Mucosa of rectum (tissue), 2 donors: ENCODE data around the gene NME5.

ENCODE experiments used
- H3K27ac ChIP-seq, 2 donors: one replicate each; pipeline ENCODE4 v1.7.0; 2013; ENCODE audit warnings: inconsistent platforms in 2 of 2, low read depth in 2 of 2, low read length in 2 of 2
- H3K27me3 ChIP-seq, 2 donors: one replicate each; pipeline ENCODE4 v1.7.0; 2013; ENCODE audit warnings: low read length in 2 of 2; ENCODE audit not compliant: control insufficient read depth in 2 of 2, insufficient read depth in 2 of 2
- H3K36me3 ChIP-seq, 2 donors: one replicate each; pipeline ENCODE4 v1.7.0; 2013; ENCODE audit warnings: low read length in 2 of 2; ENCODE audit not compliant: control insufficient read depth in 2 of 2, insufficient read depth in 2 of 2
- H3K4me1 ChIP-seq, 2 donors: one replicate each; pipeline ENCODE4 v1.7.0; 2013; ENCODE audit warnings: low read length in 2 of 2, mild to moderate bottlenecking in 1 of 2; ENCODE audit not compliant: control insufficient read depth in 2 of 2, insufficient read depth in 2 of 2
- H3K4me3 ChIP-seq, 2 donors: one replicate each; pipeline ENCODE4 v1.7.0; 2013; ENCODE audit warnings: low read length in 2 of 2
- H3K9ac ChIP-seq, 2 donors: one replicate each; pipeline ENCODE4 v1.7.0; 2013; ENCODE audit warnings: low read length in 2 of 2, low read depth in 1 of 2, mild to moderate bottlenecking in 1 of 2
- H3K9me3 ChIP-seq, 2 donors: one replicate each; pipeline ENCODE4 v1.7.0; 2013; ENCODE audit warnings: low read length in 2 of 2; ENCODE audit not compliant: control insufficient read depth in 2 of 2
- donor health status: healthy.
- donor health status: Normal muscosa, but diverticular disease.

The NME5 gene

GRCh38 chr5:138140268-138140667 lies 1.0 kb upstream of the NME5 start:
- Histone ChIP-seq H3K27ac (no peak overlapping the region), H3K9ac (no peak overlapping the region), H3K4me1 (no peaks in the 10 kb centered on the region), H3K9me3 (no peaks in the 10 kb centered on the region), H3K27me3 (peaks cover 0 to 2% of the 10 kb centered on the region in 2 donors), H3K36me3 (no peaks in the 10 kb centered on the region), H3K4me3 (no peak overlapping the region)

DNA sequence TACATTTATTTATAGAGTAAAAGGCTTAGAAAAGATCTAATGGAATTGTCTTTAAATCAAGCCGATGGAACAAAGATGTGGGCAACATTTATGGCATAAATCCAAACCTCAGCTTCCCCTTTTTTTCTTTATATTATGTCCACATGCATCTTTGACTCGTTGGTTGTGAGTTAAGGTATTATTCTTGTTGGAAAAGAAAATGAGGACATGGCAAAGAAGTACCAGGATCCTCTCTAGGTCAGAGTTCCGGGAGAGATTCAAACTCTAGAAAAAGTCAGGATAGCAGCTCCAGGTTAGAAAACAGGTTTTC lies 508 bp upstream of the NME5 start:
- Histone ChIP-seq H3K4me1 (no peaks in the 10 kb centered on the region), H3K36me3 (no peaks in the 10 kb centered on the region), H3K27ac (no peak overlapping the region), H3K9me3 (no peaks in the 10 kb centered on the region), H3K27me3 (peaks cover 0 to 2% of the 10 kb centered on the region in 2 donors), H3K9ac (no peak overlapping the region), H3K4me3 (no peak overlapping the region)

- Histone ChIP-seq H3K36me3 (no peaks in the 10 kb centered on the region), H3K4me1 (no peaks in the 10 kb centered on the region), H3K4me3 (no peak overlapping the region), H3K9ac (no peak overlapping the region), H3K27ac (no peak overlapping the region), H3K9me3 (no peaks in the 10 kb centered on the region), H3K27me3 (no peaks in the 10 kb centered on the region)
Observed at GRCh38 chr5:138132543-138132942, 6.7 kb downstream of the NME5 start.

DNA sequence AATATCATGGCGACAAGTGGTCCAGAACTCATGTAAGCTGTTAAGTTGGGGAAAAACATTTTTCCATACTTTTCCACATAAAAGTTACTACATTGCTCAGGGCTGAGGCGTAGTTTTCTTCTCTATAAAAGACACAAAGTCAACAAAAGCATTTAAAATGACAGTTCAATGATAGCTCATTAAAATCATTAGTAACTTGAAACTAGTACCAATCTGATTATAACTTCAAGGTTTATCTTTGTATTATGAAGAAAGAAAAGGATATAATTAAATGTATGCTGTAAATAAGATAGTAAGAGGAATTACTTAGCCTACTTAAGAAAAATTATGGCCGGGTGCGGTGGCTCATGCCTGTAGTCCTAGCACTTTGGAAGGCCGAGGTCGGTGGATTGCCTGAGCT lies 9.9 kb downstream of the NME5 start:
- no peak overlapping the region for H3K27ac ChIP-seq
- no peaks in the 10 kb centered on the region for H3K27me3 ChIP-seq
- no peaks in the 10 kb centered on the region for H3K36me3 ChIP-seq
- no peak overlapping the region for H3K4me3 ChIP-seq
- H3K4me1 ChIP-seq = no peaks in the 10 kb centered on the region
- no peak overlapping the region for H3K9ac ChIP-seq
- H3K9me3 ChIP-seq = no peaks in the 10 kb centered on the region

- no peak overlapping the region for H3K9ac ChIP-seq
- no peaks in the 10 kb centered on the region for H3K9me3 ChIP-seq
- no peak overlapping the region for H3K4me3 ChIP-seq
- H3K27me3 ChIP-seq = no peaks in the 10 kb centered on the region
- no peaks in the 10 kb centered on the region for H3K4me1 ChIP-seq
- no peak overlapping the region for H3K27ac ChIP-seq
- H3K36me3 ChIP-seq = no peaks in the 10 kb centered on the region
Observed at GRCh38 chr5:138128334-138128733, 10.9 kb downstream of the NME5 start.

DNA sequence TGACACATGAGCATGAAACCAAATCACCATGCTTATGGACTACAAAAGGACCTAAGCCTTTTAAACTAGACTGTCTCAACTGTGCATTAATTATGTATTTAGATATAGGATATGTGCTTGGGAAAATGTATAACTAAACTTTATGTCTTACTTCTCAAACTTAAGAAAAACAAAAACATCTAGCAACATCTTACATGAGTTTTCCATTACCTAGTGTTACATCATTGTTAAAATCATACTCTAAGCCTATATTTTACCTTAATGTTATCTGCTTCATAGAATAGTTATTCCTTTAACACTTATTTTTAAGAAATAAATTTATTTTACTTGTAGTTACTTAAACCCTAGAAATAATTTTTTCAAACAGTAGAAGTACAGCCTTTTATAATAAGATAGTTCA lies 24.0 kb downstream of the NME5 start:
- no peak overlapping the region for H3K9ac ChIP-seq
- H3K27me3 ChIP-seq = peaks cover 0 to 3% of the 10 kb centered on the region in 2 donors
- no peaks in the 10 kb centered on the region for H3K36me3 ChIP-seq
- H3K9me3 ChIP-seq = no peaks in the 10 kb centered on the region
- no peaks in the 10 kb centered on the region for H3K4me1 ChIP-seq
- no peak overlapping the region for H3K4me3 ChIP-seq
- H3K27ac ChIP-seq = no peak overlapping the region

- H3K4me3 ChIP-seq = no peak overlapping the region
- H3K4me1 ChIP-seq = no peaks in the 10 kb centered on the region
- no peak overlapping the region for H3K9ac ChIP-seq
- H3K36me3 ChIP-seq = no peaks in the 10 kb centered on the region
- no peak overlapping the region for H3K27ac ChIP-seq
- no peaks in the 10 kb centered on the region for H3K9me3 ChIP-seq
- H3K27me3 ChIP-seq = peaks cover 0 to 3% of the 10 kb centered on the region in 2 donors
Observed at GRCh38 chr5:138111937-138112336, 27.3 kb downstream of the NME5 start.

GRCh38 chr5:138111181-138111580 lies 28.0 kb downstream of the NME5 start:
- Histone ChIP-seq H3K36me3 (no peaks in the 10 kb centered on the region), H3K9ac (no peak overlapping the region), H3K9me3 (no peaks in the 10 kb centered on the region), H3K4me3 (no peak overlapping the region), H3K27ac (no peak overlapping the region), H3K27me3 (peaks cover 0 to 3% of the 10 kb centered on the region in 2 donors), H3K4me1 (no peaks in the 10 kb centered on the region)

DNA sequence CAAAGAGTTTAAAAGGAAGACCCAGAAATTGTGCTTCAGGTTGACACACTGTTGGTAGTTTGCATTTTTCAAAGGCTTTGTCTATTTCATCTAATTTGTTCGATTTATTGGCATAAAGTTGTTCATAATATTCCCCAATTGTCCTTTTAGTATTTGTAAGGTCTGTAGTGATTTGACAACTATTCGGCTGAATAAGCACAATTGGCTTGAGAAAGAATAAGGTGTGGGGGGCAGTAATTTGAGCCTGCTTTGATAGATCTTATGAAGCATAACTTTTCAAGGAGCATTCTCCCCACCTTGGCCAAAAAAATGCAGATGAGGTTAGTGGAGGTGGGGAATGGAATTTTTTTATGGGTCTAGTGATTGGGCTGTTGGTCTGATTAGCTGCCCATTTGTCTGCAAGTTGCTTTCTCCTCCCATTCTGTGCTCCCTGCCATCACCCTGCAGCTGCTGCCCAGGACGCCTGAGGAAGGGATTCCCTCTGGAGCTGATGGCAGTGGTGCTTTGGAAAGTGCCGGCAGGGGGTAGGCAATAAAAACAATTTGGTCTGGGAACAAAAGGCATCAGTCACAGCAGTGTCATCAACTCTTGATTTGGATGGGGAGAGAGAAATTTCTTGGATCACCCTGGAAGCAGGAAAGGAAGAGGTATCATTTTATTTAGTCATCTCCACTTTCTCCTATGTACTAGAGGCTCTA lies 28.8 kb downstream of the NME5 start:
- Histone ChIP-seq H3K9me3 (no peaks in the 10 kb centered on the region), H3K9ac (no peak overlapping the region), H3K36me3 (no peaks in the 10 kb centered on the region), H3K4me3 (no peak overlapping the region), H3K27ac (no peak overlapping the region), H3K27me3 (peaks cover 0 to 3% of the 10 kb centered on the region in 2 donors), H3K4me1 (no peaks in the 10 kb centered on the region)

- H3K4me3 ChIP-seq = no peak overlapping the region
- no peaks in the 10 kb centered on the region for H3K36me3 ChIP-seq
- H3K27me3 ChIP-seq = peaks cover 0 to 3% of the 10 kb centered on the region in 2 donors
- no peak overlapping the region for H3K9ac ChIP-seq
- H3K4me1 ChIP-seq = no peaks in the 10 kb centered on the region
- no peak overlapping the region for H3K27ac ChIP-seq
- no peaks in the 10 kb centered on the region for H3K9me3 ChIP-seq
Observed at GRCh38 chr5:138109463-138110265, 29.6 kb downstream of the NME5 start.
